Common myeloid progenitor, CD34-positive (primary cell): ENCODE results near the gene MALAT1.
A peak's percentile ranks its signal among the peaks of the same experiment; 100 is the strongest.

Source experiments
- CTCF ChIA-PET: fragments of 350-600 bp; sonication (Branson Sonifier 250); formaldehyde crosslinking; loops from one replicate; lab custom pipeline; 2021; ENCODE audit warnings: antibody characterized with exemption; lab: Charles Lee
- POLR2A ChIA-PET: fragments of 350-600 bp; sonication (Branson Sonifier 250); formaldehyde crosslinking; loops from one replicate; lab custom pipeline; 2021; ENCODE audit warnings: antibody characterized with exemption; lab: Charles Lee
- DNase-seq, 3 donors: peaks; one replicate each; pipeline versions ENCODE4 v3.0.0 to v3.0.0-alpha.2; 2013
- H3K27ac ChIP-seq, 2 experiments: 1 replicate in 1 of 2; 2 replicates in 1 of 2; pipeline ENCODE4 v1.7.0; 2013; ENCODE audit warnings: inconsistent platforms in 2 of 2, low read length in 2 of 2, mild to moderate bottlenecking in 2 of 2, low read depth in 1 of 2, moderate library complexity in 1 of 2; ENCODE audit not compliant: severe bottlenecking in 2 of 2, insufficient read depth in 1 of 2, poor library complexity in 1 of 2
- H3K27me3 ChIP-seq, 5 experiments: replicated peaks in 2 of 5; 1 replicate in 3 of 5; 2 replicates in 2 of 5; pipeline versions ENCODE4 v1.6.1 to v1.7.0; 2013; ENCODE audit warnings: low read length in 4 of 5, mild to moderate bottlenecking in 2 of 5, moderate library complexity in 2 of 5, inconsistent platforms in 1 of 5; ENCODE audit not compliant: insufficient read depth in 5 of 5, control insufficient read depth in 4 of 5
- H3K36me3 ChIP-seq, 4 experiments: 1 replicate in 2 of 4; 2 replicates in 2 of 4; pipeline versions ENCODE4 v1.6.1 to v1.7.0; 2013; ENCODE audit warnings: low read length in 3 of 4, control low read depth in 1 of 4, mild to moderate bottlenecking in 1 of 4; ENCODE audit not compliant: control insufficient read depth in 4 of 4, insufficient read depth in 4 of 4
- H3K4me1 ChIP-seq, 4 experiments: 1 replicate in 3 of 4; 2 replicates in 1 of 4; pipeline versions ENCODE4 v1.6.1 to v1.7.1; 2013; ENCODE audit warnings: low read length in 3 of 4, mild to moderate bottlenecking in 3 of 4, control low read depth in 1 of 4, inconsistent platforms in 1 of 4, moderate library complexity in 1 of 4; ENCODE audit not compliant: control insufficient read depth in 4 of 4, insufficient read depth in 4 of 4; ENCODE audit errors: control extremely low read depth in 1 of 4
- H3K4me3 ChIP-seq, 7 experiments: 1 replicate in 4 of 7; 2 replicates in 3 of 7; pipeline versions ENCODE4 v1.5.1 to v1.7.0; 2013; ENCODE audit warnings: mild to moderate bottlenecking in 7 of 7, low read length in 6 of 7, moderate library complexity in 6 of 7, inconsistent platforms in 2 of 7, low read depth in 2 of 7, control low read depth in 1 of 7; ENCODE audit not compliant: insufficient read depth in 4 of 7, control insufficient read depth in 1 of 7; ENCODE audit errors: extremely low read depth in 1 of 7
- H3K9me3 ChIP-seq, 5 experiments: 1 replicate in 4 of 5; 2 replicates in 1 of 5; pipeline versions ENCODE4 v1.6.1 to v1.7.1; 2013; ENCODE audit warnings: low read length in 4 of 5, mild to moderate bottlenecking in 2 of 5, inconsistent platforms in 1 of 5, low read depth in 1 of 5, moderate library complexity in 1 of 5; ENCODE audit not compliant: control insufficient read depth in 4 of 5, insufficient read depth in 2 of 5; ENCODE audit errors: control extremely low read depth in 1 of 5
- WGBS: methylation state at CpG from one replicate; pipeline ENCODE4 v1.1.5; 2013; ENCODE audit not compliant: insufficient coverage; 5-methylcytosine and 5-hydroxymethylcytosine counted together

The MALAT1 gene

GRCh38 chr11:65524014-65524740, 25.3 kb downstream of the MALAT1 start:
- no peak for DNase-seq
- ChIA-PET POLR2A (interaction anchor here (0.6 to 1.4 kb wide), 6 partner anchors 17 to 1253 kb away, joined by 3 to 10 read pairs (median 4); partner anchors contain the start of gene FAM89B), CTCF (interaction anchor here (0.6 to 2.1 kb wide), 3 partner anchors 15 to 485 kb away, joined by 3 to 5 read pairs (median 5); no protein-coding TSS in a partner anchor)
- peaks cover 10 to 44% (median 38%) of the 10 kb centered on the region in 4 experiments for H3K4me1 ChIP-seq
- WGBS = 78% methylated on average over 7 of the region's 12 CpGs
- no peaks in the 10 kb centered on the region for H3K9me3 ChIP-seq
- no peaks in the 10 kb centered on the region for H3K27me3 ChIP-seq
- peak overlapping the region; percentile 8 to 56 (median 54) for H3K4me3 ChIP-seq
- peaks cover 2 to 17% (median 7%) of the 10 kb centered on the region in 4 experiments for H3K36me3 ChIP-seq
- H3K27ac ChIP-seq = peak overlapping the region in 1 of 2 experiments; percentile 61

- peak within 1 kb of the TSS in 1 of 2 experiments; percentile 79 for H3K27ac ChIP-seq
- ChIA-PET CTCF (interaction anchor here (0.6 to 2.5 kb wide), 5 partner anchors 12 to 485 kb away, joined by 3 to 8 read pairs (median 5); no protein-coding TSS in a partner anchor), POLR2A (interaction anchor here (0.6 to 1.4 kb wide), 7 partner anchors 15 to 1253 kb away, joined by 3 to 10 read pairs (median 4); partner anchors contain the start of gene FAM89B)
- DNase-seq = peak in 2 of 3 donors; percentile 75 to 77
- H3K4me3 ChIP-seq = peak within 1 kb of the TSS; percentile 67 to 85 (median 77)
- peaks cover 10 to 44% (median 38%) of the 10 kb centered on the region in 4 experiments for H3K4me1 ChIP-seq
- H3K27me3 ChIP-seq = no peaks in the 10 kb centered on the region
- H3K36me3 ChIP-seq = peaks cover 2 to 25% (median 11%) of the 10 kb centered on the region in 4 experiments
- no peaks in the 10 kb centered on the region for H3K9me3 ChIP-seq
- 0% methylated on average over 52 of the region's 82 CpGs for WGBS
Observed at GRCh38 chr11:65524741-65525545, 26.1 kb downstream of the MALAT1 start, which contains the start of gene SCYL1. TSS of gene SCYL1 (plus strand) at chr11:65525083. CDS start at chr11:65525154, 71 bp downstream.

- CTCF ChIA-PET = interaction anchor here (1.0 to 2.5 kb wide), 8 partner anchors 12 to 68 kb away, joined by 3 to 8 read pairs (median 5); partner anchors contain the start of gene FAM89B
- Histone ChIP-seq H3K36me3 (peaks cover 2 to 33% (median 19%) of the 10 kb centered on the region in 4 experiments), H3K9me3 (no peaks in the 10 kb centered on the region), H3K27me3 (no peaks in the 10 kb centered on the region), H3K27ac (peak overlapping the region in 1 of 2 experiments; percentile 79), H3K4me1 (peaks cover 10 to 44% (median 38%) of the 10 kb centered on the region in 4 experiments), H3K4me3 (peak overlapping the region; percentile 67 to 85 (median 77))
- POLR2A ChIA-PET = interaction anchor here (0.9 to 1.4 kb wide), 6 partner anchors 14 to 77 kb away, joined by 3 to 10 read pairs (median 4); partner anchors contain the start of gene FAM89B
- peak in 1 of 3 donors; percentile 25 for DNase-seq
- WGBS = 44% methylated on average over 19 of the region's 31 CpGs
Observed at GRCh38 chr11:65525546-65526480, 27.0 kb downstream of the MALAT1 start.

GRCh38 chr11:65526744-65527143, 27.9 kb downstream of the MALAT1 start:
- POLR2A ChIA-PET = no interaction called here
- H3K4me1 ChIP-seq = peaks cover 10 to 42% (median 38%) of the 10 kb centered on the region in 4 experiments
- H3K9me3 ChIP-seq = no peaks in the 10 kb centered on the region
- no peak overlapping the region for H3K27ac ChIP-seq
- CTCF ChIA-PET = interaction anchor here (1.0 to 2.5 kb wide), 6 partner anchors 14 to 67 kb away, joined by 3 to 8 read pairs (median 4); partner anchors contain the start of gene FAM89B
- WGBS = 96% methylated on average over 8 of the region's 8 CpGs
- H3K27me3 ChIP-seq = no peaks in the 10 kb centered on the region
- H3K36me3 ChIP-seq = peaks cover 2 to 43% (median 28%) of the 10 kb centered on the region in 4 experiments
- no peak for DNase-seq
- peak overlapping the region in 1 of 7 experiments; percentile 77 for H3K4me3 ChIP-seq

- DNase-seq = no peak
- Histone ChIP-seq H3K27ac (no peak overlapping the region), H3K9me3 (no peaks in the 10 kb centered on the region), H3K27me3 (no peaks in the 10 kb centered on the region), H3K4me3 (no peak overlapping the region), H3K4me1 (peaks cover 4 to 20% (median 19%) of the 10 kb centered on the region in 4 experiments), H3K36me3 (peaks cover 2 to 58% (median 40%) of the 10 kb centered on the region in 4 experiments)
- 100% methylated on average over 4 of the region's 12 CpGs for WGBS
- ChIA-PET POLR2A (no interaction called here), CTCF (interaction anchor here (0.9 to 21.8 kb wide), 4 partner anchors 12 to 65 kb away, joined by 3 to 262 read pairs (median 16); partner anchors contain the start of gene EHBP1L1)
Observed at GRCh38 chr11:65528819-65529350, 30.0 kb downstream of the MALAT1 start.
